HepG2 (cell line): ENCODE results near the gene BICRA. TPM values are rescaled to one million over a fixed set of nuclear protein-coding genes. Genes with fewer than 3 reads are reported as not detected.

ENCODE experiments used
- DR1 ChIP-seq: sonication (generic); formaldehyde crosslinking; IDR thresholded peaks from 2 replicates; pipeline ENCODE4 v1.8.0; 2021; ENCODE audit warnings: mild to moderate bottlenecking, missing genetic modification reagents, inconsistent platforms
- ERF ChIP-seq: IDR thresholded peaks from 2 replicates; pipeline ENCODE4 v1.6.1; 2018; ENCODE audit warnings: missing biosample characterization, missing genetic modification reagents
- GABPB1 ChIP-seq: IDR thresholded peaks from 2 replicates; pipeline ENCODE4 v1.6.1; 2016; ENCODE audit warnings: mild to moderate bottlenecking, missing genetic modification reagents, moderate library complexity, missing compliant biosample characterization
- NFATC3 ChIP-seq: sonication (generic); formaldehyde crosslinking; IDR thresholded peaks from 2 replicates; pipeline ENCODE4 v1.5.1; 2020; ENCODE audit warnings: mild to moderate bottlenecking, missing genetic modification reagents
- PATZ1 ChIP-seq: sonication (generic); formaldehyde crosslinking; IDR thresholded peaks from 2 replicates; pipeline ENCODE4 v1.4.0; 2020; ENCODE audit warnings: missing genetic modification reagents
- STAG1 ChIP-seq: sonication (generic); formaldehyde crosslinking; IDR thresholded peaks from 2 replicates; pipeline ENCODE4 v1.4.0; 2020; ENCODE audit warnings: missing genetic modification reagents
- TFAP4 ChIP-seq: sonication (generic); IDR thresholded peaks from 2 replicates; pipeline ENCODE4 v1.6.1; 2016; ENCODE audit warnings: low read depth, borderline replicate concordance
- XRCC5 ChIP-seq: fragments of 200-400 bp; formaldehyde crosslinking; optimal IDR thresholded peaks from 2 replicates; pipeline ENCODE3; 2017; ENCODE audit warnings: mild to moderate bottlenecking, low read length
- ZBTB33 ChIP-seq: sonication (generic); formaldehyde crosslinking; IDR thresholded peaks from 2 replicates; pipeline ENCODE4 v1.4.0; 2020; ENCODE audit warnings: missing genetic modification reagents
- ZBTB38 ChIP-seq: sonication (generic); formaldehyde crosslinking; IDR thresholded peaks from 2 replicates; pipeline ENCODE4 v1.5.1; 2020; ENCODE audit warnings: mild to moderate bottlenecking, missing genetic modification reagents
- ZBTB4 ChIP-seq: sonication (generic); formaldehyde crosslinking; IDR thresholded peaks from 2 replicates; pipeline ENCODE4 v1.4.0; 2020; ENCODE audit warnings: missing genetic modification reagents, mild to moderate bottlenecking, borderline replicate concordance
- ZNF510 ChIP-seq: sonication (generic); formaldehyde crosslinking; IDR thresholded peaks from 2 replicates; pipeline ENCODE4 v1.4.0; 2020; ENCODE audit warnings: low read depth, mild to moderate bottlenecking, missing genetic modification reagents
- ZNF530 ChIP-seq: sonication (generic); formaldehyde crosslinking; IDR thresholded peaks from 2 replicates; pipeline ENCODE4 v1.5.0; 2020; ENCODE audit warnings: low read depth, mild to moderate bottlenecking, missing genetic modification reagents
- ZNF678 ChIP-seq: sonication (generic); formaldehyde crosslinking; IDR thresholded peaks from 2 replicates; pipeline ENCODE4 v1.4.0; 2020; ENCODE audit warnings: mild to moderate bottlenecking, missing genetic modification reagents
- ZNF724P ChIP-seq: sonication (generic); formaldehyde crosslinking; IDR thresholded peaks from 2 replicates; pipeline ENCODE4 v1.8.0; 2022; ENCODE audit warnings: missing genetic modification reagents, borderline replicate concordance
- ZNF816 ChIP-seq: sonication (generic); formaldehyde crosslinking; IDR thresholded peaks from 2 replicates; pipeline ENCODE4 v1.8.0; 2022; ENCODE audit warnings: missing genetic modification reagents, mild to moderate bottlenecking, borderline replicate concordance
- polyA plus RNA-seq, 8 experiments: library from polyadenylated mRNA; depleted of rRNA in 3 of 8; stranded (reverse) in 7 of 8; unstranded in 1 of 8; fragments of >200 nt; fragmentation: Illumina TruSeq in 4 of 8; extraction: Trizol in 4 of 8; gene quantifications; 2 replicates each; pipeline versions ENCODE4 v1.2.1 to v1.2.3, GENCODE V29; 2011 to 2016; ENCODE audit warnings: low read depth in 4 of 8, missing spikeins in 1 of 8, mixed read lengths in 1 of 8; ENCODE audit not compliant: insufficient read depth in 1 of 8
- total RNA-seq, 5 experiments: library from RNA; depleted of rRNA; stranded (reverse); fragments of >200 nt; fragmentation: Illumina TruSeq; extraction: Trizol; gene quantifications; 2 replicates each; pipeline ENCODE4 v1.2.3, GENCODE V29; 2016; ENCODE audit warnings: low read depth in 1 of 5
- TF ChIP-seq, protein P1 (sequence below): sonication (generic); formaldehyde crosslinking; IDR thresholded peaks from 2 replicates; pipeline ENCODE4 v1.5.0; 2020; ENCODE audit warnings: mild to moderate bottlenecking, missing genetic modification reagents, moderate library complexity
- TF ChIP-seq, protein P2 (sequence below): IDR thresholded peaks from 2 replicates; pipeline ENCODE4 v1.6.1; 2012; ENCODE audit warnings: inconsistent platforms

Gene BICRA
- total and polyA plus RNA-seq, 2 of the 13 experiments (the other 11 are each of a cell fraction or from before 2014, with no cell fraction given), result 0.55 to 0.71 TPM

- TF ChIP-seq TFAP4 (peak; percentile 13; the same call in 1 of the 2 replicates), ZBTB33 (CRISPR knock-in tag) (peak; percentile 39; the same call in 1 of the 2 replicates), ZBTB4 (CRISPR knock-in tag) (0 out of 2 replicates have a peak, but pooled peaks have one; percentile 55), DR1 (CRISPR knock-in tag) (no peak), ZNF724P (no peak), GABPB1 (peak; percentile 45; the same call in 1 of the 2 replicates), ZBTB38 (CRISPR knock-in tag) (peak; percentile 66; the same call in 1 of the 2 replicates), ZNF530 (CRISPR knock-in tag) (no peak), ZNF678 (CRISPR knock-in tag) (no peak), XRCC5 (peak; percentile 70), NFATC3 (CRISPR knock-in tag) (no peak), PATZ1 (peak; percentile 64), STAG1 (CRISPR knock-in tag) (peak; percentile 76), ZNF510 (CRISPR knock-in tag) (no peak), ERF (CRISPR knock-in tag) (no peak), ZNF816 (CRISPR knock-in tag) (no peak)
- TF ChIP-seq, protein P1, sequence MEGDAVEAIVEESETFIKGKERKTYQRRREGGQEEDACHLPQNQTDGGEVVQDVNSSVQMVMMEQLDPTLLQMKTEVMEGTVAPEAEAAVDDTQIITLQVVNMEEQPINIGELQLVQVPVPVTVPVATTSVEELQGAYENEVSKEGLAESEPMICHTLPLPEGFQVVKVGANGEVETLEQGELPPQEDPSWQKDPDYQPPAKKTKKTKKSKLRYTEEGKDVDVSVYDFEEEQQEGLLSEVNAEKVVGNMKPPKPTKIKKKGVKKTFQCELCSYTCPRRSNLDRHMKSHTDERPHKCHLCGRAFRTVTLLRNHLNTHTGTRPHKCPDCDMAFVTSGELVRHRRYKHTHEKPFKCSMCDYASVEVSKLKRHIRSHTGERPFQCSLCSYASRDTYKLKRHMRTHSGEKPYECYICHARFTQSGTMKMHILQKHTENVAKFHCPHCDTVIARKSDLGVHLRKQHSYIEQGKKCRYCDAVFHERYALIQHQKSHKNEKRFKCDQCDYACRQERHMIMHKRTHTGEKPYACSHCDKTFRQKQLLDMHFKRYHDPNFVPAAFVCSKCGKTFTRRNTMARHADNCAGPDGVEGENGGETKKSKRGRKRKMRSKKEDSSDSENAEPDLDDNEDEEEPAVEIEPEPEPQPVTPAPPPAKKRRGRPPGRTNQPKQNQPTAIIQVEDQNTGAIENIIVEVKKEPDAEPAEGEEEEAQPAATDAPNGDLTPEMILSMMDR (CRISPR knock-in tag), result peak; percentile 90
- TF ChIP-seq, protein P2, sequence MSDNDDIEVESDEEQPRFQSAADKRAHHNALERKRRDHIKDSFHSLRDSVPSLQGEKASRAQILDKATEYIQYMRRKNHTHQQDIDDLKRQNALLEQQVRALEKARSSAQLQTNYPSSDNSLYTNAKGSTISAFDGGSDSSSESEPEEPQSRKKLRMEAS, result peak; percentile 27; the same call in 1 of the 2 replicates
Measured at GRCh38 chr19:47699360-47699917, 90.5 kb downstream of the BICRA start (continued).
